ENCODE measurements around the gene FOXO1. TPM values are rescaled to one million over a fixed set of nuclear protein-coding genes. Genes with fewer than 3 reads are reported as not detected.
A peak's percentile ranks its signal among the peaks of the same experiment; 100 is the strongest.

Gene FOXO1
- total and polyA plus RNA-seq, 9 of the 15 experiments (the other 6 are each of a cell fraction or from before 2014, with no cell fraction given): 0.04 to 0.73 (median 0.20) TPM

- TF ChIP-seq GTF3C2 (IDR thresholded peaks at IDR 0.05; ENCODE audit: borderline replicate concordance, extremely low read depth, insufficient read length) (no peak), ZNF217 (CRISPR knock-in tag; IDR thresholded peaks at IDR 0.05) (no peak), RFX1 (IDR thresholded peaks at IDR 0.05) (no peak)
These were observed 10.6 kb upstream of the FOXO1 start (continued) for GRCh38 chr13:40677064-40677463.

GRCh38 chr13:40676007-40676406, 9.6 kb upstream of the FOXO1 start:
- ChIA-PET POLR2A (no interaction called here), CTCF (ENCODE audit: low intra/inter-chr PET ratio) (no interaction called here)
- 4% methylated on average over 2 of the region's 2 CpGs for WGBS (ENCODE audit: insufficient coverage, low coverage, missing lambda C conversion rate)
- Histone ChIP-seq H3K27me3 (ENCODE audit: control insufficient read depth in 2 of 2, insufficient read depth in 2 of 2, low read length in 2 of 2) (no peaks in the 10 kb centered on the region), H3K4me3 (no peak overlapping the region), H3K36me3 (ENCODE audit: control insufficient read depth, insufficient read depth, low read length) (no peaks in the 10 kb centered on the region), H2AFZ (ENCODE audit: low read depth, low read length) (no peak overlapping the region), H3K4me2 (ENCODE audit: insufficient read depth, low read length) (no peak overlapping the region), H3K9me3 (replicated peaks; ENCODE audit: control insufficient read depth, insufficient read depth, low read depth, low read length) (no peaks in the 10 kb centered on the region), H3K4me1 (replicated peaks in 1 of 2; ENCODE audit: control insufficient read depth in 2 of 2, insufficient read depth in 2 of 2, low read length in 2 of 2) (peaks cover 2 to 17% of the 10 kb centered on the region in 2 experiments; a peak in 2 of 5 replicates), H3K9ac (ENCODE audit: insufficient read depth in 1 of 2, low read depth in 2 of 2, low read length in 2 of 2) (no peak overlapping the region), H4K20me1 (replicated peaks; ENCODE audit: control insufficient read depth, insufficient read depth, low read length) (no peaks in the 10 kb centered on the region), H3K9me1 (ENCODE audit: control insufficient read depth, insufficient read depth, low read length) (no peaks in the 10 kb centered on the region), H3K27ac (ENCODE audit: extremely low read depth, low read depth, low read length) (no peak overlapping the region), H3K79me2 (ENCODE audit: control insufficient read depth, insufficient read depth, low read length) (no peaks in the 10 kb centered on the region)
- no peak for TF ChIP-seq BRD4 (IDR thresholded peaks at IDR 0.05)
- peak; percentile 16; the same call in 1 of the 2 replicates for TF ChIP-seq C11orf30 (IDR thresholded peaks at IDR 0.05; ENCODE audit: low read depth)
- TF ChIP-seq MAFF (IDR thresholded peaks at IDR 0.05; ENCODE audit: low read length): peak; percentile 50; the same call in 1 of the 2 replicates
- peak; percentile 59 for TF ChIP-seq NFE2 (IDR thresholded peaks at IDR 0.05; ENCODE audit: low read depth)
- peak; percentile 48 for TF ChIP-seq MAFG (tag; conservative IDR thresholded peaks at IDR 0.05)
- peak; percentile 61 for TF ChIP-seq ZNF316 (IDR thresholded peaks at IDR 0.05)
- intact Hi-C loops (cut with micrococcal nuclease): no loop called here
- no peak for ATAC-seq
- in situ Hi-C loops (cut with MboI): loop anchor here (25.0 kb wide), 2 partner anchors 614 to 1689 kb away; partner anchors contain the start of gene STOML3
- DNase-seq (ENCODE audit: extremely low read depth in 1 of 4, low spot score in 3 of 4): no peak
- no TSS peak for BruUV-seq (replicated peaks)
- no peak for FAIRE-seq
